ENCODE results near the gene TGOLN2. TPM values are rescaled to one million over a fixed set of nuclear protein-coding genes. Genes with fewer than 3 reads are reported as not detected.

Gene TGOLN2
- total and polyA plus RNA-seq, 2 of the 13 experiments (the other 11 are each of a cell fraction or from before 2014, with no cell fraction given): 99.6 to 155 TPM

DNA sequence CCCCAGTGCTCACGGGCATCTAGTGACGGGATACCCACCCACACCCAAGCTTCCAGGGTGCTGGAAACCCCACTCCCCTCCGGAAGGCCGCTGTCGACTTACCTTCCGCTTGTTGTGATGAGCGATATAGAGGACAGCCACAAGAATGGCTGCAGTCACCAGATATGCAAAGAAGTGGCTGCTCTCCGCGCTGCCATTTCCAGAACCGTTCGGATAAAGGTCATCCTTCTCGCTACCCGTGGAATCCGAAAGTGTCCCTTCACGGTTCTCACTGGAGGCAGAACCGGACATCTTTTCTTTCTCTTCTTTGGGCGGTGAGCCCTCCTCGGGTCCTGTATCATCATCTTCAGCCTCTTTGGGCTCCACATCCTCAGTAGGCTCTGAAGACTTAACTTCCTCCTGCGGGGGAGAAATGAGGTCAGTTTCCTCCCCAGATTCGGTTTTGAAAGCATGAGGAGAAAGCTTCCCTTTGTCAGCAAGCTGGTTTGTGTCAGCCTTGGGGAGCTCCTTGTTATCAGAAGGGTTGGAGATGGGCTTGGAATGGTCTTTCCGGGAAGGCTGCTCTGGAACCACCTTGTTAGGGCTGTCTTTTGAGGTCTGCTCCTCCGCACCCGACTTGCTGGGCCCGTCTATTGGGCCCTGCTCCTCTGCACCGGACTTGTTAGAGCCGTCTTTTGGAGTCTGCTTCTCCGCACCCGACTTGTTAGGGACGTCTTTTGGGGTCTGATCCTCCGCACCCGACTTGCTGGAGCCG lies 1.2 kb downstream of the TGOLN2 start (continued):
- TF ChIP-seq, protein P1, sequence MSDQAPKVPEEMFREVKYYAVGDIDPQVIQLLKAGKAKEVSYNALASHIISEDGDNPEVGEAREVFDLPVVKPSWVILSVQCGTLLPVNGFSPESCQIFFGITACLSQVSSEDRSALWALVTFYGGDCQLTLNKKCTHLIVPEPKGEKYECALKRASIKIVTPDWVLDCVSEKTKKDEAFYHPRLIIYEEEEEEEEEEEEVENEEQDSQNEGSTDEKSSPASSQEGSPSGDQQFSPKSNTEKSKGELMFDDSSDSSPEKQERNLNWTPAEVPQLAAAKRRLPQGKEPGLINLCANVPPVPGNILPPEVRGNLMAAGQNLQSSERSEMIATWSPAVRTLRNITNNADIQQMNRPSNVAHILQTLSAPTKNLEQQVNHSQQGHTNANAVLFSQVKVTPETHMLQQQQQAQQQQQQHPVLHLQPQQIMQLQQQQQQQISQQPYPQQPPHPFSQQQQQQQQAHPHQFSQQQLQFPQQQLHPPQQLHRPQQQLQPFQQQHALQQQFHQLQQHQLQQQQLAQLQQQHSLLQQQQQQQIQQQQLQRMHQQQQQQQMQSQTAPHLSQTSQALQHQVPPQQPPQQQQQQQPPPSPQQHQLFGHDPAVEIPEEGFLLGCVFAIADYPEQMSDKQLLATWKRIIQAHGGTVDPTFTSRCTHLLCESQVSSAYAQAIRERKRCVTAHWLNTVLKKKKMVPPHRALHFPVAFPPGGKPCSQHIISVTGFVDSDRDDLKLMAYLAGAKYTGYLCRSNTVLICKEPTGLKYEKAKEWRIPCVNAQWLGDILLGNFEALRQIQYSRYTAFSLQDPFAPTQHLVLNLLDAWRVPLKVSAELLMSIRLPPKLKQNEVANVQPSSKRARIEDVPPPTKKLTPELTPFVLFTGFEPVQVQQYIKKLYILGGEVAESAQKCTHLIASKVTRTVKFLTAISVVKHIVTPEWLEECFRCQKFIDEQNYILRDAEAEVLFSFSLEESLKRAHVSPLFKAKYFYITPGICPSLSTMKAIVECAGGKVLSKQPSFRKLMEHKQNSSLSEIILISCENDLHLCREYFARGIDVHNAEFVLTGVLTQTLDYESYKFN (CRISPR knock-in tag; conservative IDR thresholded peaks at IDR 0.05): 0 out of 2 replicates have a peak, but pooled peaks have one; percentile 21
- TF ChIP-seq, protein P2, sequence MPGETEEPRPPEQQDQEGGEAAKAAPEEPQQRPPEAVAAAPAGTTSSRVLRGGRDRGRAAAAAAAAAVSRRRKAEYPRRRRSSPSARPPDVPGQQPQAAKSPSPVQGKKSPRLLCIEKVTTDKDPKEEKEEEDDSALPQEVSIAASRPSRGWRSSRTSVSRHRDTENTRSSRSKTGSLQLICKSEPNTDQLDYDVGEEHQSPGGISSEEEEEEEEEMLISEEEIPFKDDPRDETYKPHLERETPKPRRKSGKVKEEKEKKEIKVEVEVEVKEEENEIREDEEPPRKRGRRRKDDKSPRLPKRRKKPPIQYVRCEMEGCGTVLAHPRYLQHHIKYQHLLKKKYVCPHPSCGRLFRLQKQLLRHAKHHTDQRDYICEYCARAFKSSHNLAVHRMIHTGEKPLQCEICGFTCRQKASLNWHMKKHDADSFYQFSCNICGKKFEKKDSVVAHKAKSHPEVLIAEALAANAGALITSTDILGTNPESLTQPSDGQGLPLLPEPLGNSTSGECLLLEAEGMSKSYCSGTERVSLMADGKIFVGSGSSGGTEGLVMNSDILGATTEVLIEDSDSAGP (CRISPR knock-in tag; IDR thresholded peaks at IDR 0.05; ENCODE audit: borderline replicate concordance): no peak
- TF ChIP-seq ZNF143 (CRISPR knock-in tag; IDR thresholded peaks at IDR 0.05) (peak; percentile 58; the same call in 1 of the 2 replicates), MED1 (CRISPR knock-in tag; IDR thresholded peaks at IDR 0.05) (peak; percentile 66), ZNF256 (CRISPR knock-in tag; conservative IDR thresholded peaks at IDR 0.05) (no peak), ARNTL (CRISPR knock-in tag; IDR thresholded peaks at IDR 0.05) (no peak), ZNF577 (CRISPR knock-in tag; IDR thresholded peaks at IDR 0.05; ENCODE audit: borderline replicate concordance, low read depth) (no peak), BRD4 (CRISPR knock-in tag; IDR thresholded peaks at IDR 0.05) (0 out of 2 replicates have a peak, but pooled peaks have one; percentile 57), POLR2AphosphoS5 (IDR thresholded peaks at IDR 0.05; ENCODE audit: low read depth, low read length) (no peak), EHMT2 (IDR thresholded peaks at IDR 0.05; ENCODE audit: borderline replicate concordance, low read depth, low read length) (no peak), ZNF432 (CRISPR knock-in tag; IDR thresholded peaks at IDR 0.05; ENCODE audit: borderline replicate concordance) (no peak), NCOA2 (CRISPR knock-in tag; IDR thresholded peaks at IDR 0.05) (no peak), ZNF317 (CRISPR knock-in tag; IDR thresholded peaks at IDR 0.05) (no peak), NFIB (CRISPR knock-in tag; IDR thresholded peaks at IDR 0.05; ENCODE audit: borderline replicate concordance) (no peak), NCOR1 (IDR thresholded peaks at IDR 0.05; ENCODE audit: borderline replicate concordance, low read length) (no peak), ZNF343 (CRISPR knock-in tag; IDR thresholded peaks at IDR 0.05) (no peak)
- TF ChIP-seq, protein P3, sequence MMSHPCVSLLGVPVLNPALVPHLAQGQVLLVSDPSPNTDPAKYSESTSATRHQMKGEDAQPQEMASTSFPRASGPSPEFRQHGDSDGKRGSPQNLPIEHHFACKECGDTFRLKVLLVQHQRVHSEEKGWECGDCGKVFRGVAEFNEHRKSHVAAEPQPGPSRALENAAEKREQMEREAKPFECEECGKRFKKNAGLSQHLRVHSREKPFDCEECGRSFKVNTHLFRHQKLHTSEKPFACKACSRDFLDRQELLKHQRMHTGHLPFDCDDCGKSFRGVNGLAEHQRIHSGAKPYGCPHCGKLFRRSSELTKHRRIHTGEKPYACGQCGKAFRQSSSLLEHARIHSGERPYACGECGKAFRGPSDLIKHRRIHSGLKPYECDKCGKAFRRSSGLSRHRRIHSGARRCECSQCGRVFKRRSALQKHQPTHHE (CRISPR knock-in tag; IDR thresholded peaks at IDR 0.05; ENCODE audit: borderline replicate concordance): peak; percentile 27; the same call in 1 of the 2 replicates
- TF ChIP-seq, protein P4, sequence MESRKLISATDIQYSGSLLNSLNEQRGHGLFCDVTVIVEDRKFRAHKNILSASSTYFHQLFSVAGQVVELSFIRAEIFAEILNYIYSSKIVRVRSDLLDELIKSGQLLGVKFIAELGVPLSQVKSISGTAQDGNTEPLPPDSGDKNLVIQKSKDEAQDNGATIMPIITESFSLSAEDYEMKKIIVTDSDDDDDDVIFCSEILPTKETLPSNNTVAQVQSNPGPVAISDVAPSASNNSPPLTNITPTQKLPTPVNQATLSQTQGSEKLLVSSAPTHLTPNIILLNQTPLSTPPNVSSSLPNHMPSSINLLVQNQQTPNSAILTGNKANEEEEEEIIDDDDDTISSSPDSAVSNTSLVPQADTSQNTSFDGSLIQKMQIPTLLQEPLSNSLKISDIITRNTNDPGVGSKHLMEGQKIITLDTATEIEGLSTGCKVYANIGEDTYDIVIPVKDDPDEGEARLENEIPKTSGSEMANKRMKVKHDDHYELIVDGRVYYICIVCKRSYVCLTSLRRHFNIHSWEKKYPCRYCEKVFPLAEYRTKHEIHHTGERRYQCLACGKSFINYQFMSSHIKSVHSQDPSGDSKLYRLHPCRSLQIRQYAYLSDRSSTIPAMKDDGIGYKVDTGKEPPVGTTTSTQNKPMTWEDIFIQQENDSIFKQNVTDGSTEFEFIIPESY (CRISPR knock-in tag; IDR thresholded peaks at IDR 0.05): no peak
- TF ChIP-seq, protein P5, sequence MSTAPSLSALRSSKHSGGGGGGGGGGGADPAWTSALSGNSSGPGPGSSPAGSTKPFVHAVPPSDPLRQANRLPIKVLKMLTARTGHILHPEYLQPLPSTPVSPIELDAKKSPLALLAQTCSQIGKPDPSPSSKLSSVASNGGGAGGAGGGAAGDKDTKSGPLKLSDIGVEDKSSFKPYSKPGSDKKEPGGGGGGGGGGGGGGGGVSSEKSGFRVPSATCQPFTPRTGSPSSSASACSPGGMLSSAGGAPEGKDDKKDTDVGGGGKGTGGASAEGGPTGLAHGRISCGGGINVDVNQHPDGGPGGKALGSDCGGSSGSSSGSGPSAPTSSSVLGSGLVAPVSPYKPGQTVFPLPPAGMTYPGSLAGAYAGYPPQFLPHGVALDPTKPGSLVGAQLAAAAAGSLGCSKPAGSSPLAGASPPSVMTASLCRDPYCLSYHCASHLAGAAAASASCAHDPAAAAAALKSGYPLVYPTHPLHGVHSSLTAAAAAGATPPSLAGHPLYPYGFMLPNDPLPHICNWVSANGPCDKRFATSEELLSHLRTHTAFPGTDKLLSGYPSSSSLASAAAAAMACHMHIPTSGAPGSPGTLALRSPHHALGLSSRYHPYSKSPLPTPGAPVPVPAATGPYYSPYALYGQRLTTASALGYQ (CRISPR knock-in tag; IDR thresholded peaks at IDR 0.05): no peak

Data from HepG2 (cell line).